Suprapubic skin (tissue), 3 donors: ENCODE results near the gene ABHD1.

Experiments used
- CTCF ChIP-seq, 2 donors: fragments of 200-600 bp in 1 of 2; fragments of 450-650 bp in 1 of 2; sonication (generic) in 1 of 2; IDR thresholded peaks; one replicate each; pipeline ENCODE4 v1.5.1; 2016 to 2019; ENCODE audit warnings: antibody characterized with exemption in 2 of 2, mild to moderate bottlenecking in 1 of 2, moderate library complexity in 1 of 2
- EP300 ChIP-seq: sonication (generic); formaldehyde crosslinking; IDR thresholded peaks from one replicate; pipeline ENCODE4 v1.6.1; 2017; ENCODE audit warnings: antibody characterized with exemption
- POLR2A ChIP-seq, 2 donors: fragments of 450-650 bp; IDR thresholded peaks; one replicate each; pipeline ENCODE4 v1.6.1; 2017; ENCODE audit warnings: antibody characterized with exemption in 2 of 2, mild to moderate bottlenecking in 2 of 2, moderate library complexity in 2 of 2

GRCh38 chr2:27175330-27175729 lies 51.7 kb downstream of the ABHD1 start:
- no peak for TF ChIP-seq CTCF (IDR thresholded peaks at IDR 0.05)
- TF ChIP-seq EP300: no peak
- TF ChIP-seq POLR2A (IDR thresholded peaks at IDR 0.05): no peak
